Common myeloid progenitor, CD34-positive (primary cell): ENCODE data around the gene COL20A1.

Experiments
- CTCF ChIA-PET: fragments of 350-600 bp; sonication (Branson Sonifier 250); formaldehyde crosslinking; loops from one replicate; lab custom pipeline; 2021; ENCODE audit warnings: antibody characterized with exemption; lab: Charles Lee
- POLR2A ChIA-PET: fragments of 350-600 bp; sonication (Branson Sonifier 250); formaldehyde crosslinking; loops from one replicate; lab custom pipeline; 2021; ENCODE audit warnings: antibody characterized with exemption; lab: Charles Lee
- DNase-seq, 3 donors: peaks; one replicate each; pipeline versions ENCODE4 v3.0.0 to v3.0.0-alpha.2; 2013
- H3K27ac ChIP-seq, 2 experiments: 1 replicate in 1 of 2; 2 replicates in 1 of 2; pipeline ENCODE4 v1.7.0; 2013; ENCODE audit warnings: inconsistent platforms in 2 of 2, low read length in 2 of 2, mild to moderate bottlenecking in 2 of 2, low read depth in 1 of 2, moderate library complexity in 1 of 2; ENCODE audit not compliant: severe bottlenecking in 2 of 2, insufficient read depth in 1 of 2, poor library complexity in 1 of 2
- H3K27me3 ChIP-seq, 5 experiments: replicated peaks in 2 of 5; 1 replicate in 3 of 5; 2 replicates in 2 of 5; pipeline versions ENCODE4 v1.6.1 to v1.7.0; 2013; ENCODE audit warnings: low read length in 4 of 5, mild to moderate bottlenecking in 2 of 5, moderate library complexity in 2 of 5, inconsistent platforms in 1 of 5; ENCODE audit not compliant: insufficient read depth in 5 of 5, control insufficient read depth in 4 of 5
- H3K36me3 ChIP-seq, 4 experiments: 1 replicate in 2 of 4; 2 replicates in 2 of 4; pipeline versions ENCODE4 v1.6.1 to v1.7.0; 2013; ENCODE audit warnings: low read length in 3 of 4, control low read depth in 1 of 4, mild to moderate bottlenecking in 1 of 4; ENCODE audit not compliant: control insufficient read depth in 4 of 4, insufficient read depth in 4 of 4
- H3K4me1 ChIP-seq, 4 experiments: 1 replicate in 3 of 4; 2 replicates in 1 of 4; pipeline versions ENCODE4 v1.6.1 to v1.7.1; 2013; ENCODE audit warnings: low read length in 3 of 4, mild to moderate bottlenecking in 3 of 4, control low read depth in 1 of 4, inconsistent platforms in 1 of 4, moderate library complexity in 1 of 4; ENCODE audit not compliant: control insufficient read depth in 4 of 4, insufficient read depth in 4 of 4; ENCODE audit errors: control extremely low read depth in 1 of 4
- H3K4me3 ChIP-seq, 7 experiments: 1 replicate in 4 of 7; 2 replicates in 3 of 7; pipeline versions ENCODE4 v1.5.1 to v1.7.0; 2013; ENCODE audit warnings: mild to moderate bottlenecking in 7 of 7, low read length in 6 of 7, moderate library complexity in 6 of 7, inconsistent platforms in 2 of 7, low read depth in 2 of 7, control low read depth in 1 of 7; ENCODE audit not compliant: insufficient read depth in 4 of 7, control insufficient read depth in 1 of 7; ENCODE audit errors: extremely low read depth in 1 of 7
- H3K9me3 ChIP-seq, 5 experiments: 1 replicate in 4 of 5; 2 replicates in 1 of 5; pipeline versions ENCODE4 v1.6.1 to v1.7.1; 2013; ENCODE audit warnings: low read length in 4 of 5, mild to moderate bottlenecking in 2 of 5, inconsistent platforms in 1 of 5, low read depth in 1 of 5, moderate library complexity in 1 of 5; ENCODE audit not compliant: control insufficient read depth in 4 of 5, insufficient read depth in 2 of 5; ENCODE audit errors: control extremely low read depth in 1 of 5
- WGBS: methylation state at CpG from one replicate; pipeline ENCODE4 v1.1.5; 2013; ENCODE audit not compliant: insufficient coverage; 5-methylcytosine and 5-hydroxymethylcytosine counted together

The COL20A1 gene

DNA sequence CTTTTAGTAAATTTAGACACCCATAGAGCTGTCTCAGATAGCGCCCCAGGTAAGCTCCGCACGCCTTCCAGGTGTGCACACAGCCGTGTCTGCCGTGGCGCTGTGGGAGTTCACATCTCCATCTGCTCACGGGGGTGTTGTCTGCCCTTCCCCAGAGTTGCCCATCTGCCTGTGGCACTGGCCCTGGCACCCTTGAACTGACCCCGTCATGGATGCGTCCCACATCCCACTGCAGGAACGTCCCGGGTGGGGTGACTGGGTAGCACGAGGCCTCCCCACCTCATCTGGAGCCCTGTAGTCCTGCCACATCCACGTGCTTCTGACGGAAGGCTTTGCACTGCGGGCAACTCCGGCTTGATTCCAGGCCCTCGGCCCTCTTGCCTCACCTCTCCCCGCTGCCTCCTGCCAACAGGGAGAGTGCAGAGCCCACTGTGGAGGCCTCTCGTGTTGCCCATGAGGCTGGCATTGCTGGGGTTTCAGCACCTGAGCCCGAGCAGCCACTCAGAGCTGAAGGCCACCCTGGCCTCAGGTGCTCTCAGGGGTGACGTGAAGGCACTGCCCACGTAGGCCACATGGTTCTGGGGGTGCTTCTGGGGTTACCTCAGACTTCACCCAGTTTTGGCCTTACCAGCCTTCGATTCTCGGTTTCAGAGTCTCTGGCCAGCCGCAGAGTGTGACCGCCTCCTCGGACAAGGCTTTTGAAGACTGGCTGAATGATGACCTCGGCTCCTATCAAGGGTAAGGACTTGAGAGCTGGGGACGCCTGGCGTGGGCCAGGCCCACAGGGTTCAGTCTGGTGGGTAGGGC lies 15.3 kb upstream of the COL20A1 start:
- H3K27me3 ChIP-seq: no peaks in the 10 kb centered on the region
- H3K4me3 ChIP-seq: no peak overlapping the region
- POLR2A ChIA-PET: no interaction called here
- peaks cover under 1 to 64% (median 46%) of the 10 kb centered on the region in 4 experiments for H3K36me3 ChIP-seq
- peaks cover 0 to 16% (median 12%) of the 10 kb centered on the region in 4 experiments for H3K4me1 ChIP-seq
- no peak for DNase-seq
- H3K27ac ChIP-seq: no peak overlapping the region
- CTCF ChIA-PET: interaction anchor here (0.9 to 1.5 kb wide), 3 partner anchors 14 to 54 kb away, joined by 3 to 5 read pairs (median 4); no protein-coding TSS in a partner anchor
- WGBS: 98% methylated on average over 25 of the region's 30 CpGs
- no peaks in the 10 kb centered on the region for H3K9me3 ChIP-seq

DNA sequence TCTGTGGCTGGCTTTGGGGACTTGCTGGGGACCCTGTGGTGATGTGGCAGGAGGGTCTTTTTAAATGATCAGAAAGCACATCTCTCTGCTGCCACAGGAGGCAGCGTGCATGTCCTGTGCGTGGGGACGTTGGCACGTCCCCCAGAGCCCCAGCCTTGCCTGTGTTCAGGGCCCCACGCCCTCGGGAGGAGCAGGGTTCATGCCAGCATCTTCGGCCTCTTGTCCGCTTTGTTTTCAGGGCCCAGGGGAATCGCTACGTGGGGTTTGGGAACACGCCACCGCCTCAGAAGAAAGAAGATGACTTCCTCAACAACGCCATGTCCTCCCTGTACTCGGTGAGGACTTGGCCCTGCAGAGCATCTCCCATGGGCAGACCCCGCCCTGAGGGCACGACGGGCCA lies 14.3 kb upstream of the COL20A1 start:
- Histone ChIP-seq H3K4me3 (no peak overlapping the region), H3K4me1 (peaks cover 0 to 10% (median 7%) of the 10 kb centered on the region in 4 experiments), H3K9me3 (no peaks in the 10 kb centered on the region), H3K27me3 (no peaks in the 10 kb centered on the region), H3K36me3 (peaks cover 2 to 72% (median 51%) of the 10 kb centered on the region in 4 experiments), H3K27ac (no peak overlapping the region)
- DNase-seq: no peak
- WGBS: 95% methylated on average over 17 of the region's 17 CpGs
- ChIA-PET CTCF (interaction anchor here (1.2 kb wide), 1 partner anchor 55 kb away, joined by 3 read pairs; no protein-coding TSS in a partner anchor), POLR2A (no interaction called here)

DNA sequence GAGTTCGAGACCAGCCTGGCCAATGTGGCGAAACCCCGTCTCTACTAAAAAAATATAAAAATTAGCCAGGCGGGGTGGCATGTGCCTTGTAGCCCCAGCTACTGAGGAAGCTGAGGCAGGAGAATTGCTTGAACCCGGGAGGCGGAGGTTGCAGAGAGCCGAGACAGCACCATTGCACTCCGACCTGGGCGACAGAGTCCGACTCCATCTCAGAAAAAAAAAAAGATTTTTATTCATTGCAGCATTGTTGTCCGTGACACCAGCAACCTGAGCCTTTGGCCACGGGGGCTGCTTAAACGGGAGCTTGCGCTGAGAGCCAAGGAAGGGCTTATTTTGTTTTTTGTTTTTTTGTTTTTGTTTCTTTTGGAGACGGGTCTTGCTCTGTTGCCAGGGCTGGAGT lies 13.1 kb upstream of the COL20A1 start:
- 98% methylated on average over 10 of the region's 15 CpGs for WGBS
- Histone ChIP-seq H3K27me3 (no peaks in the 10 kb centered on the region), H3K27ac (no peak overlapping the region), H3K4me1 (no peaks in the 10 kb centered on the region), H3K9me3 (no peaks in the 10 kb centered on the region), H3K4me3 (no peak overlapping the region), H3K36me3 (peaks cover 2 to 75% (median 53%) of the 10 kb centered on the region in 4 experiments)
- ChIA-PET CTCF (interaction anchor here (3.0 kb wide), 1 partner anchor 56 kb away, joined by 15 read pairs; no protein-coding TSS in a partner anchor), POLR2A (no interaction called here)
- DNase-seq: no peak

DNA sequence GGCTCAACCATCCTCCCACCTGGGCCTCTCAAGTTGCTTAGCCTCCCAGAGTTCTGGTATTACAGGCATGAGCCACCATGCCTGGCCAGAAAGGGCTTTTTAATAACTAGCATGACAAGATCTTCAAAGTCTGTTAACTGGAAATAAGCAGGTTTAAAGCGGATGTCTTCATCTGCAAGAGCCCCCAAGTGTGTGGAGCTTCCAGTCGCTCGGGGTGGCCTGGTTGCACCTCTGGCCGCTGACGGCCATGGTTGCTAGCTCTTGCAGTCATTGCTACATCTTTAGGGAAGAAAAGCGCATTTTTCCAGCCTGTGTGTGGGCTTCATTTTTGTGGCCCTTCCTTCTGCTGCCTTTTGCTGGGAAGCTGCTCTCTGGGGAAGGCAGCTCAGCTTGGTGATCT lies 12.6 kb upstream of the COL20A1 start:
- CTCF ChIA-PET: interaction anchor here (0.8 to 3.0 kb wide), 2 partner anchors 52 to 57 kb away, joined by 3 to 15 read pairs; no protein-coding TSS in a partner anchor
- DNase-seq: no peak
- Histone ChIP-seq H3K36me3 (peaks cover 2 to 77% (median 54%) of the 10 kb centered on the region in 4 experiments), H3K27me3 (no peaks in the 10 kb centered on the region), H3K27ac (no peak overlapping the region), H3K4me3 (no peak overlapping the region), H3K4me1 (no peaks in the 10 kb centered on the region), H3K9me3 (no peaks in the 10 kb centered on the region)
- WGBS: 100% methylated on average over 4 of the region's 6 CpGs
- POLR2A ChIA-PET: no interaction called here

DNA sequence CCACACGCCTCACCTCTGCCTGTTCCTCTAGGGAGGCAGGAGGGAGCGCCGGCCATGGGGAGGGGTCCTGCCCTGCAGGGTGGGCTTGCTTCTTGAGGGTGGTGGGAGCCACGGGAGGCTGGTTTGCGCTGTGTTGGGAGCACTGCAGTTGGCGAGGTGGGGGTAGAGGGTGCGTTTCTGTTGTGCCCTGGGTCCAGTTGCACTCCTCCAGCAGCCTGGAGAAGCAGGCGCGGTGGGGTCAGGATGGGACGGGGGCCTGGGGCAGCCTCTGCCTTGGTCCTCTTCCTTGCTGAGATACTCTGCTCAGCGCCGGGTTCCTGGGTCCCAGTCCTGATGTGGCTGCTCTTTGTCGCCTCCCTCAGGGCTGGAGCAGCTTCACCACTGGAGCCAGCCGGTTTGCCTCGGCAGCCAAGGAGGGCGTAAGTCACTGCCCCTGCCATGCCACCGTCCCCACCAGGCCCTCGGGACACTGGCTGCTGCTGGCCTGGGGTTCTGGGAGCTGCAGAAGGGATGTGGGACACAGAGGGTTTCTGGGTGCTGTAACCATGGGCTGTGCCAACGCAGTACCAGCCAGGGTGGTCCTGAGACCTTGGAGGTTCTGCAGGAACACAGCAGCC lies 11.9 kb upstream of the COL20A1 start:
- Histone ChIP-seq H3K4me1 (no peaks in the 10 kb centered on the region), H3K27ac (no peak overlapping the region), H3K36me3 (peaks cover 2 to 80% (median 56%) of the 10 kb centered on the region in 4 experiments), H3K4me3 (no peak overlapping the region), H3K27me3 (no peaks in the 10 kb centered on the region), H3K9me3 (no peaks in the 10 kb centered on the region)
- 95% methylated on average over 19 of the region's 19 CpGs for WGBS
- POLR2A ChIA-PET: no interaction called here
- DNase-seq: no peak
- CTCF ChIA-PET: interaction anchor here (0.8 to 3.0 kb wide), 2 partner anchors 53 to 57 kb away, joined by 3 to 15 read pairs; no protein-coding TSS in a partner anchor

DNA sequence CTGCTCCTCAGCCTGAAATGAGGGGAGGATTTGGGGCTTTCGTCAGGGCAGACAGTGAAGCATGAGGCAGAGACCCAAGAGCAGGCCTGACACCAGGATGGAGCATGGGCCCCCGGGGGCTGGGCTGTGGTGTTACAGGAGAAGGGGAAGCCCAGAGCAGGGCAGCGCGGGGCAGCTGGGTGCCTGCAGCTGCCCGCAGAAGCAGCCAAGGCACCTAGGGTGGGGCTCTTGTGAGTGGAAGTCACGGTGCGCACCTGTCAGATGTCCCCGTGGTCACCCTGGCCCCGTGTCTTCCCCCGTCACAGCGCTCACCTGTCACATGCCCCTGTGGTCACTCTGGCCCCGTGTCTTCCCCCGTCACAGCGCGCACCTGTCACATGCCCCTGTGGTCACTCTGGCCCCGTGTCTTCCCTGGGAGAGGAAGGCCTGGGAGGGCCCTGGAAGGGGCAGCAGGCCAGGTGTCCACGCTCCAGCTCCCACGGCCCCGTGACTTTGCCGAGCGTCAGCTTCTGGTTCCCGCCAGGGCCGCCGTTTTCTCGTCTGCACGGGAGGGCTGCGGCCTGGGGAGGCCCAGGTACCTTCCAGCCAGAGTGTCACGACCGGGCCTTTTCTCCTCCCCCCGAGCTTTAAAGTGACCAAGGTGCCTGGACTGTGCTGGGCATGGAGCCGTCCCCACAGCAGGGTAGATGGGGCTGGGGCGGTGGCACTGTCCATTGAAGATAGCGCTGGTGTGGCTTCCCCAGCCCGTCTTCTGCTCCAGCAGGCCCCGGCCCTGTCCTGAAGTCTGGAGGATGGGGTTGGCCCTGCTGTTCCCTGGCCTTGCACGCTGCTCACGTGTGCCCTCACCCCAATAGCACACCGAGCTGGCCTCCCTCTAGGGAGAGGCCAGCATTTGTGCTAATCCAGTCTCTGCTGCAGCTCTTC lies 11.0 kb upstream of the COL20A1 start:
- peaks cover 2 to 78% (median 50%) of the 10 kb centered on the region in 4 experiments for H3K36me3 ChIP-seq
- POLR2A ChIA-PET: no interaction called here

More for the DNA sequence above, 11.0 kb upstream of the COL20A1 start:
- no peaks in the 10 kb centered on the region for H3K9me3 ChIP-seq
- CTCF ChIA-PET: interaction anchor here (0.7 to 3.0 kb wide), 2 partner anchors 58 to 68 kb away, joined by 3 to 15 read pairs; no protein-coding TSS in a partner anchor
- H3K4me3 ChIP-seq: no peak overlapping the region
- H3K27me3 ChIP-seq: no peaks in the 10 kb centered on the region
- DNase-seq: no peak
- H3K27ac ChIP-seq: no peak overlapping the region
- H3K4me1 ChIP-seq: no peaks in the 10 kb centered on the region
- WGBS: 95% methylated on average over 26 of the region's 38 CpGs
